ENCODE results near the gene NLRP7.

- TF ChIP-seq, protein P1, sequence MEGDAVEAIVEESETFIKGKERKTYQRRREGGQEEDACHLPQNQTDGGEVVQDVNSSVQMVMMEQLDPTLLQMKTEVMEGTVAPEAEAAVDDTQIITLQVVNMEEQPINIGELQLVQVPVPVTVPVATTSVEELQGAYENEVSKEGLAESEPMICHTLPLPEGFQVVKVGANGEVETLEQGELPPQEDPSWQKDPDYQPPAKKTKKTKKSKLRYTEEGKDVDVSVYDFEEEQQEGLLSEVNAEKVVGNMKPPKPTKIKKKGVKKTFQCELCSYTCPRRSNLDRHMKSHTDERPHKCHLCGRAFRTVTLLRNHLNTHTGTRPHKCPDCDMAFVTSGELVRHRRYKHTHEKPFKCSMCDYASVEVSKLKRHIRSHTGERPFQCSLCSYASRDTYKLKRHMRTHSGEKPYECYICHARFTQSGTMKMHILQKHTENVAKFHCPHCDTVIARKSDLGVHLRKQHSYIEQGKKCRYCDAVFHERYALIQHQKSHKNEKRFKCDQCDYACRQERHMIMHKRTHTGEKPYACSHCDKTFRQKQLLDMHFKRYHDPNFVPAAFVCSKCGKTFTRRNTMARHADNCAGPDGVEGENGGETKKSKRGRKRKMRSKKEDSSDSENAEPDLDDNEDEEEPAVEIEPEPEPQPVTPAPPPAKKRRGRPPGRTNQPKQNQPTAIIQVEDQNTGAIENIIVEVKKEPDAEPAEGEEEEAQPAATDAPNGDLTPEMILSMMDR (IDR thresholded peaks at IDR 0.05) = no peak
- TF ChIP-seq POLR2AphosphoS5 (IDR thresholded peaks at IDR 0.05) = no peak
Measured at GRCh38 chr19:54995561-54995960, 48.2 kb upstream of the NLRP7 start.

Data from prostate gland (tissue), 2 donors.